Calu3 (cell line): ENCODE data around the gene C2orf42. TPM values are rescaled to one million over a fixed set of nuclear protein-coding genes. Genes with fewer than 3 reads are reported as not detected.
"Not testable (repeated sequence)": the region's sequence is repeated elsewhere in the genome, so short reads cannot be mapped to it uniquely, and the experiment has no call there.

Source experiments
- BruUV-seq: library from RNA; stranded (reverse); fragments of 400-500 nt; replicated peaks from 2 replicates; lab custom pipeline; 2021; lab: Mats Ljungman, UMichigan
- CTCF ChIA-PET: fragments of 300-600 bp; sonication (Branson Sonifier 250); formaldehyde crosslinking; loops from one replicate; lab custom pipeline; 2022; ENCODE audit warnings: antibody characterized with exemption; lab: Charles Lee
- DNase-seq: peaks from one replicate; pipeline ENCODE4 v3.0.0; 2022
- H3K27ac Mint-ChIP-seq: one replicate; pipeline ENCODE4 v1.8.0; 2022; ENCODE audit warnings: mixed read lengths; ENCODE audit not compliant: unreplicated experiment
- H3K27me3 Mint-ChIP-seq: one replicate; pipeline ENCODE4 v1.8.0; 2022; ENCODE audit warnings: mixed read lengths; ENCODE audit not compliant: unreplicated experiment
- H3K36me3 Mint-ChIP-seq: one replicate; pipeline ENCODE4 v1.8.0; 2022; ENCODE audit warnings: mild to moderate bottlenecking, moderate library complexity, mixed read lengths; ENCODE audit not compliant: insufficient read depth, unreplicated experiment
- H3K4me1 Mint-ChIP-seq: one replicate; pipeline ENCODE4 v1.8.0; 2022; ENCODE audit warnings: mild to moderate bottlenecking, low read depth, mixed read lengths; ENCODE audit not compliant: unreplicated experiment
- H3K4me3 Mint-ChIP-seq: one replicate; pipeline ENCODE4 v1.8.0; 2022; ENCODE audit warnings: mild to moderate bottlenecking, low read depth, moderate library complexity, mixed read lengths; ENCODE audit not compliant: unreplicated experiment
- H3K9me3 Mint-ChIP-seq: one replicate; pipeline ENCODE4 v1.8.0; 2022; ENCODE audit warnings: low read depth, mixed read lengths; ENCODE audit not compliant: unreplicated experiment
- intact Hi-C: fragments of 100-400 bp; cut with micrococcal nuclease; formaldehyde crosslinking; loops from one replicate; pipeline ENCODE4 v1.10.0; 2022; ENCODE audit not compliant: unreplicated experiment
- total RNA-seq: library from RNA; stranded (reverse); gene quantifications from 2 replicates; pipeline ENCODE4 v1.2.3, GENCODE V29; 2022
- TF ChIP-seq, protein P1 (sequence below): fragments of 200-600 bp; IDR thresholded peaks from one replicate; pipeline ENCODE4 v1.8.0; 2022; ENCODE audit warnings: antibody characterized with exemption; ENCODE audit not compliant: unreplicated experiment

C2orf42 gene
- total RNA-seq, 1 experiment from 2014 or later = 11.6 TPM

DNA sequence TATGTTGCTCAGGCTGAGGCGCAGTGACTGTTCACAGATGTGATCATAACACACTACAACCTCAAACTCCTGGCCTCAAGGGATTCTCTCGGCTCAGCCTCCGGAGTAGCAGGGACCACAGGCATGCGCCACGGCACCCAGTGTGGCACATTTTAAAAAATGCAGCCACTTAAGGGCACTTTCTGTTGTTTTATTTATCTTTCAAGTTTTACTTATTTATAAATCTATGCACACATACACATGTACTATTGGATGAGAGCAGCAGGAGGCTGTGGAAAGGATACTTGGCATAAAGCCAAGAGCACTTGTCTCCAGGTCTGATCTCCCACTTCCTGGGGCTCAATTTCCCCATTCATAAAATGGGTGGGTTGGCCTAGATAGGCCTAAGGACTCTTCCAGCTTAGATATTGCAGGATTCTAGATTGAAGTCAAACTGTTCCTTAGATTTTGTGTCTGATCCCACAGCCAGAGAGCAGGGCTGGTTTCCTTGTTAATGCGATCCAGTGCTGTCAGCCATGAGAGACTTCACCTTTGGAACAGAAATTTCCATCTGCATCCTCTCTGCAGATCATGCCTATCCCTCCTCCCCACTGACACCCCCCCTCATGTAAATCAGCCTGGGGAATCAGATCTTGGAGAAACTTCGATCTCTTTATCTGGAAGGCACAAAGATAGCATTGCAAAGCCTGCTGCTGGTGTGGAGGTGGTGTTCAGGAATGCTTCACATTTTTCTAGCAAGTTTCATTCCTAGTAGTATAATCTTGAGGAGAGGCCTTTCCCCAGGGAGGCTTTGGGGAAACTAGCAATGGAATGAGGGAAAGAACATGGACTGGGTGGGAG, 78.8 kb downstream of the C2orf42 start:
- Mint-ChIP-seq H3K27ac (peak overlapping the region; percentile 37), H3K27me3 (no peaks in the 10 kb centered on the region), H3K4me3 (no peak overlapping the region), H3K4me1 (peaks cover 52% of the 10 kb centered on the region), H3K36me3 (peaks cover 14% of the 10 kb centered on the region), H3K9me3 (no peaks in the 10 kb centered on the region)
- DNase-seq = no peak
- CTCF ChIA-PET = no interaction called here
- no TSS peak for BruUV-seq
- intact Hi-C loops = no loop called here
- TF ChIP-seq, protein P1, sequence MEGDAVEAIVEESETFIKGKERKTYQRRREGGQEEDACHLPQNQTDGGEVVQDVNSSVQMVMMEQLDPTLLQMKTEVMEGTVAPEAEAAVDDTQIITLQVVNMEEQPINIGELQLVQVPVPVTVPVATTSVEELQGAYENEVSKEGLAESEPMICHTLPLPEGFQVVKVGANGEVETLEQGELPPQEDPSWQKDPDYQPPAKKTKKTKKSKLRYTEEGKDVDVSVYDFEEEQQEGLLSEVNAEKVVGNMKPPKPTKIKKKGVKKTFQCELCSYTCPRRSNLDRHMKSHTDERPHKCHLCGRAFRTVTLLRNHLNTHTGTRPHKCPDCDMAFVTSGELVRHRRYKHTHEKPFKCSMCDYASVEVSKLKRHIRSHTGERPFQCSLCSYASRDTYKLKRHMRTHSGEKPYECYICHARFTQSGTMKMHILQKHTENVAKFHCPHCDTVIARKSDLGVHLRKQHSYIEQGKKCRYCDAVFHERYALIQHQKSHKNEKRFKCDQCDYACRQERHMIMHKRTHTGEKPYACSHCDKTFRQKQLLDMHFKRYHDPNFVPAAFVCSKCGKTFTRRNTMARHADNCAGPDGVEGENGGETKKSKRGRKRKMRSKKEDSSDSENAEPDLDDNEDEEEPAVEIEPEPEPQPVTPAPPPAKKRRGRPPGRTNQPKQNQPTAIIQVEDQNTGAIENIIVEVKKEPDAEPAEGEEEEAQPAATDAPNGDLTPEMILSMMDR = no peak

- DNase-seq, H3K4me3 Mint-ChIP-seq, H3K9me3 Mint-ChIP-seq, intact Hi-C loops, BruUV-seq, H3K27me3 Mint-ChIP-seq: not testable (repeated sequence)
- Mint-ChIP-seq H3K36me3 (peaks cover 14% of the 10 kb centered on the region), H3K4me1 (peaks cover 57% of the 10 kb centered on the region), H3K27ac (peak overlapping the region; percentile 81)
- CTCF ChIA-PET = interaction anchor here (0.6 to 1.1 kb wide), 2 partner anchors 13 to 673 kb away, joined by 3 read pairs; partner anchors contain the start of gene NFU1
Observed at GRCh38 chr2:70110397-70110796, 80.4 kb downstream of the C2orf42 start.

DNA sequence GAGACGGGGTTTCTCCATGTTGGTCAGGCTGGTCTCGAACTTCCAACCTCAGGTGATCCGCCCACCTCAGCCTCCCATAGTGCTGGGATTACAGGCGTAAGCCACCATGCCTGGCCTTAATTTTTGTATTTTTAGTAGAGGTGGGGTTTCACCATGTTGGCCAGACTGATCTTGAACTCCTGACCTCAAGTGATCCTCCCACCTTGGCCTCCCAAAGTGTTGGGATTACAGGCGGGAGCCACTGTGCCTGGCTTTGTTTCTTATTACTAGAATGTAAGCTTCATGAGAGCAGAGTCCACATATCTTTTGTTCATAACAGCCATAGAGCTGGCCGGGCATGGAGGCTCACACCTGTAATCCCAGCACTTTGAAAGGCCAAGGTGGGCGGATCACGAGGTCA, 84.7 kb downstream of the C2orf42 start:
- H3K36me3 Mint-ChIP-seq = peaks cover 21% of the 10 kb centered on the region
- BruUV-seq, H3K9me3 Mint-ChIP-seq, H3K27ac Mint-ChIP-seq, CTCF ChIA-PET, H3K4me3 Mint-ChIP-seq, H3K27me3 Mint-ChIP-seq, intact Hi-C loops, DNase-seq: not testable (repeated sequence)
- peaks cover 61% of the 10 kb centered on the region for H3K4me1 Mint-ChIP-seq

- CTCF ChIA-PET = interaction anchor here (0.9 to 1.4 kb wide), 3 partner anchors 9 to 34 kb away, joined by 3 to 5 read pairs (median 4); no protein-coding TSS in a partner anchor
- DNase-seq = peak; percentile 65
- H3K9me3 Mint-ChIP-seq = no peaks in the 10 kb centered on the region
- peak overlapping the region; percentile 92 for H3K27ac Mint-ChIP-seq
- BruUV-seq = no TSS peak
- no peaks in the 10 kb centered on the region for H3K27me3 Mint-ChIP-seq
- peak overlapping the region; percentile 55 for H3K4me3 Mint-ChIP-seq
- intact Hi-C loops = no loop called here
- peaks cover 21% of the 10 kb centered on the region for H3K36me3 Mint-ChIP-seq
- peaks cover 53% of the 10 kb centered on the region for H3K4me1 Mint-ChIP-seq
- TF ChIP-seq, protein P1 = no peak
Observed at GRCh38 chr2:70104231-70105111, 86.3 kb downstream of the C2orf42 start.

DNA sequence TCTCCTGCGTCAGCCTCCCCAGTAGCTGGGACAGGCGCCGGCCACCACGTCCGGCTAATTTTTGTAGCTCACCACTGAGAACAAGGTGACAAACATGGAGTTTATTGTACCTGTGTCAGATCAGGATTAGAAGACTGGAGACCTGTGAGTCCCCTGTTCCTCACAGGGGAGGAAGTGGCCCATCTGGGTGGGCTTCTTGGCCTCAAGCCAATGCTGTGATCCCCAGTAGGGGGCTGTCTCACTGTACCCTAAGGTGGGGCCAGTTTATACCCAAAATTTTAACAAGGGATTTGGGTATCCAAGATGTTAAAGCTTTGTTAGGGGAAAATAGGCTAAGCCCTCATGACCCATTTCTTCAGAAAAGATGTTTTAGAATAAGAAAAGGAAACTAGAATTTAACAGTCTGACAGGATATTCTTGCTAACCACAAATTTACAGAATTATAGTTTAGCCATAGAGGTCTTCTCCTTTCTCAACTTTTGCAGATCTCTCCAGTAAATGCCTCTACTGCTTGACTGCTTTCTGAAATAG, 87.2 kb downstream of the C2orf42 start:
- H3K36me3 Mint-ChIP-seq = peaks cover 15% of the 10 kb centered on the region
- no TSS peak for BruUV-seq
- CTCF ChIA-PET = interaction anchor here (1.2 to 1.4 kb wide), 2 partner anchors 8 to 33 kb away, joined by 4 to 5 read pairs; no protein-coding TSS in a partner anchor
- intact Hi-C loops = no loop called here
- no peak for DNase-seq
- H3K4me3 Mint-ChIP-seq = peak overlapping the region; percentile 55
- no peaks in the 10 kb centered on the region for H3K27me3 Mint-ChIP-seq
- H3K4me1 Mint-ChIP-seq = peaks cover 49% of the 10 kb centered on the region
- TF ChIP-seq, protein P1 = no peak
- no peaks in the 10 kb centered on the region for H3K9me3 Mint-ChIP-seq
- H3K27ac Mint-ChIP-seq = peak overlapping the region; percentile 92

GRCh38 chr2:70102323-70102905, 88.4 kb downstream of the C2orf42 start:
- H3K4me1 Mint-ChIP-seq = peaks cover 37% of the 10 kb centered on the region
- H3K36me3 Mint-ChIP-seq, DNase-seq, H3K27me3 Mint-ChIP-seq, H3K9me3 Mint-ChIP-seq, H3K27ac Mint-ChIP-seq, BruUV-seq, H3K4me3 Mint-ChIP-seq, CTCF ChIA-PET, intact Hi-C loops: not testable (repeated sequence)
